Transverse colon (tissue), 3 donors: ENCODE results near the gene CDHR2.

Experiments used
- CTCF ChIP-seq, 5 experiments: fragments of 200-600 bp in 3 of 5; fragments of 450-650 bp in 2 of 5; sonication (generic) in 3 of 5; IDR thresholded peaks; 1 replicate in 2 of 5; 2 replicates in 3 of 5; pipeline ENCODE4 v1.5.1; 2016 to 2017; ENCODE audit warnings: antibody characterized with exemption in 5 of 5, inconsistent platforms in 3 of 5, mild to moderate bottlenecking in 2 of 5, moderate library complexity in 1 of 5
- EP300 ChIP-seq: sonication (generic); formaldehyde crosslinking; IDR thresholded peaks from one replicate; pipeline ENCODE4 v1.6.1; 2017; ENCODE audit warnings: antibody characterized with exemption, low read depth
- POLR2A ChIP-seq: fragments of 450-650 bp; IDR thresholded peaks from one replicate; pipeline ENCODE4 v1.6.1; 2016; ENCODE audit warnings: antibody characterized with exemption, mild to moderate bottlenecking, moderate library complexity

- TF ChIP-seq CTCF (IDR thresholded peaks at IDR 0.05) (no peak), POLR2A (no peak), EP300 (no peak)
These were observed 25.1 kb downstream of the CDHR2 start for GRCh38 chr5:176574297-176574591.
